Measurements from ENCODE around the gene EXOSC7.

GRCh38 chr3:45027441-45027840, 51.4 kb downstream of the EXOSC7 start:
- TF ChIP-seq ARNTL (CRISPR knock-in tag; IDR thresholded peaks at IDR 0.05; ENCODE audit: borderline replicate concordance, low read depth) (no peak), ZFP3 (CRISPR knock-in tag; IDR thresholded peaks at IDR 0.05) (no peak), PPARA (CRISPR knock-in tag; IDR thresholded peaks at IDR 0.05; ENCODE audit: borderline replicate concordance) (no peak), CSDC2 (CRISPR knock-in tag; IDR thresholded peaks at IDR 0.05) (no peak)
